ENCODE results near the gene CLDN20. TPM values are rescaled to one million over a fixed set of nuclear protein-coding genes. Genes with fewer than 3 reads are reported as not detected.

CLDN20 gene
- total RNA-seq, 1 experiment from 2014 or later: not detected

DNA sequence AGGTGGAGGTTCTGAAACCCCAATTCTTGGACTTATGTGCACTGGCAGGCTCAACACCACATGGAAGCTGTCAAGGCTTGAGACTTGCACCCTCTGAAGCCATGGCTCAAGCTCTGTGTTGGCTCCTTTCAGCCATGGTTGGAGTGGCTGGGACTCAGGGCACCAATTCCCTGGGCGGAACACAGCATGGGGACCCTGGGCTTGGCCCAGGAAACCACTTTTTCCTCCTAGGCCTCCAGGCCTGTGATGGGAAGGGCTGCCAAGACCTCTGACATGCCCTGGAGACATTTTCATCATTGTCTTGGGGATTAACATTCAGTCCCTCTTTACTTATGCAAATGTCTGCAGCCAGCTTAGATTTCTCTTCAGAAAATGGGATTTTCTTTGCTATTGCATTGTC is 26.2 kb upstream of the CLDN20 start:
- DNase-seq (ENCODE audit: low read depth, low spot score): no peak
- in situ Hi-C loops (cut with HindIII; ENCODE audit: low pct_unique_long_range_greater_than_20kb, low sequenced_read_pairs): no loop called here

DNA sequence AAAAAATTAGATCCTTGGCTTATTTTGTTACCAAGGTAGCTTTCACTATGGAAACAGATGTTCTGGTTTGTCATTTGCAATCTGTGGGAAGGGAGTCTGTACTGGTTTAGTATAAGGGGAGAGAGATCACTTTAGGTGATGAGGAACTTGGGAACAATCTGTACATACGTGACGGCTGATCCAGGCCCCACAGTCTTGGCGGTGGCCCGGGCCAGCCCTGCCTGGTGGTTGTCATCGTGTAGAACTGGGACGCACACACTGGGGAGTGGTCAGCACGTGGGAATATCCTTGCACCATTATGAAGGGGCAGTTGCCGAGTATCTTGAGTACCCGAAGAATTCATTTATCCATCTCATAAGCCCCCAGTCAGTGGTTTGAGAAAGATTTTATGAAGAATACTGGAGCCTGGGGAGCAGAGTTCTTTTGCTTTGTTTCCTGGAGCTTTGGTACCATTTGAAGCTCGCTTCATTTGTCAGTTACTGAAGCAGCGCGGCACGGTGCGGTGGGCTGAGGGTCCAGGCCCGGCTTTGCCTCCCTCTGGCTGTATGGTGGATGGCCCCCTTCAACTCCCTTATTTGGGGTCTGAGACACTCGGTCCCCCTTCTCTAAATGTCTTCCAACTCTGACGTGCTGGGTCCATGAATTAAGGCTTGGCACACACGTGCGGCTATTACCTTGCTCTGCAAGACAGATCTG is 22.8 kb upstream of the CLDN20 start:
- in situ Hi-C loops (cut with HindIII; ENCODE audit: low pct_unique_long_range_greater_than_20kb, low sequenced_read_pairs): no loop called here
- DNase-seq (ENCODE audit: low read depth, low spot score): no peak

DNA sequence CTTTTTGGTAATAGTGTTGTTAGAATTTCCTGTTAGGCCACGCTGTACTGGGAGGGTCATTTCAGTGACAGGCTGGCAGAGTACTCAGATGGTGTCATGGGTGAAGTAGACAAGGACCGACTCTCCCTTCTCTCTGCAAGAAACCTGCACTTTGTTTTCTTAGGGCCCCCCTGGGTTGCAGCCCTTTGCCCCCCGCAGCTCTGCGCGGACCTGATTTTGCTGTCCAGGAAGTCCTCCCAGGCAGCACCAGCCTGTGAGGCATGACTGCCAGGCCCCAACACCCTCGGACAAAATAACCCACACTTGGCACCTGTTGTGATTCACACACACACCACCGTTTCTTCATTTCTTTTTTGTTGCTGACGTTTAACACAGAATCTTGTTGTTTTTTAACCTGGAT is 21.8 kb upstream of the CLDN20 start:
- no peak for DNase-seq (ENCODE audit: low read depth, low spot score)
- in situ Hi-C loops (cut with HindIII; ENCODE audit: low pct_unique_long_range_greater_than_20kb, low sequenced_read_pairs): no loop called here

DNA sequence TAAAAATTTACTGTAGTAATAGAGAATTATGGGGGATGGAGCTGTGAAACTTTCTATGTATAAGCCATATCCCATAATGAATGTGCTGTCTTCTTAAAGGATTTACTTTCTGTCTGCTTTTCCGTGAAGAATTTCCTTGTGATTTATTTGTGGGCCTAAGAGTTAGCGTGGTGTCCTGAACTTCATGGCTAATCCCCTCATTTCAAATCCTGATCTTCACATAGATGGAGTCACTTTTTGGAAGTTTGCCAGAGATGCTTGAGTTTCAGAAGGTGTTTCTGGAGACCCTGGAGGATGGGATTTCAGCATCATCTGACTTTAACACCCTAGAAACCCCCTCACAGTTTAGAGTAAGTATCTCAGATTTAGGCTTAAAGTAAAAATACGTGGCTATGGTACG is 19.4 kb upstream of the CLDN20 start:
- in situ Hi-C loops (cut with HindIII; ENCODE audit: low pct_unique_long_range_greater_than_20kb, low sequenced_read_pairs): no loop called here
- no peak for DNase-seq (ENCODE audit: low read depth, low spot score)

DNA sequence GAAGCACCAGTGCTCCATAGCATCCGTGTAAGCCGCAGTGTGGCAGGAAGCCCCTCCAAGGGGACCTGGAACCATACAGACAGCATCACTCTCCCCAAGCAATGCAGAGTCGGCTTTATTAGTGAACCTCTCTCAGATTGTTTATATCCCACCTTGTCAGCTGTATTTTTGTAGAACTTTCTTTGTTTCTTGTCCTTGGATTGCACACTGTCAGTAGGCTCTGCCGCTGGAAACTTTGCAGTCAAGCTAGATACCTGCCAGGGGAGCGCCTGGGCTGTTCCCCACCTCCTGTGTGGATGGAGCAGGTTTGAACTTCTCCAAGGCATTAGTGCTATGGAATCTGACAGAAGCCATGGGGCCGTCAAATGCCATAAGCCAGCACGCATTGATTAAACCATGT is 18.6 kb upstream of the CLDN20 start:
- in situ Hi-C loops (cut with HindIII; ENCODE audit: low pct_unique_long_range_greater_than_20kb, low sequenced_read_pairs): no loop called here
- no peak for DNase-seq (ENCODE audit: low read depth, low spot score)

DNA sequence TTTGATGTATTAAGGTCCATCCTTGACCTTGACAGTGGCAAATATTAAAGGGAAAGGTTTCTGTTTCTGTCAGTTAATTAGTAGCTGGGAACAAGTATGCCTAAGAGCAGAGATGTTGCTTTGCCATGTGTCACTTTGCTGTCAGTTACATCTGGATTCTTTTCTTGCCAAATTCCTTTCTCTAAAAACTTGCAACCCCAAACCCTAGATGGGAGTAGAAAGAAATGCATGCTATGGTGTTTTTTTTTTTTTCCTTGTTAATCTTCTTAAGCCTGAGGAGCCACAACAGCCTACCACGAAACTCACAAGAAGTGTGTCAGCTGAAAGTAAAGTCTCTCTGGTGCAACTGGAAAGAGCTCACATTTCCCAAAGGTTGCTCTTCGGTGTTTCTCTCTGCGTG is 18.0 kb upstream of the CLDN20 start:
- no peak for DNase-seq (ENCODE audit: low read depth, low spot score)
- in situ Hi-C loops (cut with HindIII; ENCODE audit: low pct_unique_long_range_greater_than_20kb, low sequenced_read_pairs): no loop called here

DNA sequence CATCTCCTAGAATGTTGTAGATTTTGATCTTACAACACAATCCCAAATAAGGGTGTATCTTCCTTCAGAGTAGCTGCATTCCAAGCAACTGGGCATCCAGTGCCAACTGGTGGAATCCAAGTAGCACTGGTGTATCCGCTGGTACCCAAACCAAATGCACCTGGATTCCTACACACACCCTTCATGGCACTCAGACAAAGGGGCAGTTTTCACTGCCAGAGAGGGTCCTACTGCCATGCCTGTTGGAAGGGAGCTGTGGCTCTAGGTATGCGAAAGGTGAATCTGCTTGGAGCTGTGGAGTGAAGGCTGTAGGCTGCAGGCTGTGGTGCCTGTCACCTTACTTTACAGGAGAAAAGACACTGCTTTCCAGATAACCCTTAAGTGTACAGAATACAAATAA is 17.0 kb upstream of the CLDN20 start:
- in situ Hi-C loops (cut with HindIII; ENCODE audit: low pct_unique_long_range_greater_than_20kb, low sequenced_read_pairs): no loop called here

DNA sequence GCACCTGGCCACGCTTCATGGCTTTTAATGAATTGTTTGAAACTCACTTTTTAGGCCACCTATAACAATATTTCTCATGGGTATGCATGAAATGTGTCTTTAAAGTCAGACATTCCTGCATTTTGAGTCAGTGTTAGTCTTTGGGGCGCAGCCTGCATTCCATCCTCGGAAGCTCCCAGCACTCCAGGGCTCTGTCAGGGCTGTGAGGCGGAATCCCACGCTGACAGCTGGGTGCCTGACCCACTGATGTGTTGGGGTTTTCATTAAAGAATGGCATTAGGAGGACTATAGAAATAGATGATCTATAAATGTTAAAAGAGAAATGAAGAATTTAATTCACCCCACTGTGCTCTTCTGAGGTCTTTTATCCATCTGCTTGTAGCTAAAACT is 16.2 kb upstream of the CLDN20 start:
- in situ Hi-C loops (cut with HindIII; ENCODE audit: low pct_unique_long_range_greater_than_20kb, low sequenced_read_pairs): no loop called here
- DNase-seq (ENCODE audit: low read depth, low spot score): no peak

More for the DNA sequence above, 17.0 kb upstream of the CLDN20 start:
- no peak for DNase-seq (ENCODE audit: low read depth, low spot score)

DNA sequence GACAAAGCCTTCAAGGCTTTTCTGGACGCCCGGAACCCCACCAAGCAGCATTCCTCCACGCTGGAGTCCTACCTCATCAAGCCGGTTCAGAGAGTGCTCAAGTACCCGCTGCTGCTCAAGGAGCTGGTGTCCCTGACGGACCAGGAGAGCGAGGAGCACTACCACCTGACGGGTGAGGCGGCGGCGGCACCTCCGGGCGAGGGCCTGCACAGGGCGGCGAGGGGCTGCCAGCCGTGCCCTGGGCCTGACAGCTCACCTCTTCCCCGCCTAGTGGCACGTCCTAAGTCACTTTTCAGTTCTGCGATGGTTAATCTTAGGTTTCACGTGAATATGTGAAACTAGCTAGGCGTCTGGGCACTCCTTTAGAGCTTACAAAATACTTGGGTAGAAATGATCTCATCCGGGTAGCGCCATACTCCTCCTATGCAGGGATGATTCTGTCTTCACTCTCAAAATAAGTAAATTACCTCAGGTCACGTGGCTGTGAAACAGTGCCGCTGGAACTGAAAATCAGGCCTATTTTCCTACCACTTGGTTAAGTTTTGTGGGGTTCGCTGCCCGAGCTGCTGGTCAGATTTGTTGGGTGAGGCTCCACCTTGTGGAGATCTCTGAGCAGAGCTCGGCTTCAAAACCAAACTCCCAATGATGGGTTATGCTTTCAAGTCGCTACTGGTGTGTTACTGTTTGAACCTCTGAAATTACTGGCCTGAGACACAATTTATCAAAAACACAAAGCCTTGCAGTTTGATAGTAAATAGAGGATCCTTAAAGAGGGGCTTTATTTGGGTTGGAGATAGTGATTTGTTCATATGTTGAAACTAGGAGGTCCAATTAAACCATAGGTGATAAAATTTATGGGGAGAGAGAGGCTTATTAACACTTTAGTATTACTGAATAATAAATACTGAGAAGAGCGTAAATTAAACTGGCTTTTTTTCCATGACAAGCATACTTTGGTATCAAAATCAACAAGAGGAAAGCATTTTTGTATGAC is 15.5 kb upstream of the CLDN20 start:
- in situ Hi-C loops (cut with HindIII; ENCODE audit: low pct_unique_long_range_greater_than_20kb, low sequenced_read_pairs): no loop called here
- DNase-seq (ENCODE audit: low read depth, low spot score): peak; percentile 50

DNA sequence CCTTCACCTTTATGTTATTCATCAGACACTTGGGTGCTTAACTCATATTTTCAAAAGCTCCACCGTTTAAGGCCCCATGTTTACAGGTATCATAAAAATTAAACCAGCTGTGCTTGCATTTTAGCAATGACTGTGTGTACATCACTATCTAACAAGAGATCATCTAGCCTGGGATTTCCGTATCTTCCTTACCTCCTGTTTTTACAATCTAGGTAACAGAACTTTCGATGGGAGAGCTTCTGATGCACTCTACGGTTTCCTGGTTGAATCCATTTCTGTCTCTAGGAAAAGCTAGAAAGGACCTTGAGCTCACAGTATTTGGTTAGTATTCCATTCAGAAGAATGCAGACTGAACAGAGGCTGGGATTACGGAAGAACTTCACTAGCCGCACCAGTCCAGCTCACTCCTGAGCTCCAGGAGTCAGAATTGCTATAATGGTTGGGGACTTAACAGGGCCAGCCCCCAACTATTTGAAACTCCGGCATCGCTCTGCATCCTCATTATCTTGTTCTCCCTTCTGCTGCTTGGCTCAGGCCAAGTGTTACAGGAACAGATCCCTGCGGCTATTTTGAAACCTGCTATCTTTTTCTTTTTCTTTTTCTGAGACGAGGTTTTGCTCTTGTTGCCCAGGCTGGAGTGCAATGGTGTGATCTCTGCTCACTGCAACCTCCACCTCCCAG is 13.0 kb upstream of the CLDN20 start:
- no peak for DNase-seq (ENCODE audit: low read depth, low spot score)
- in situ Hi-C loops (cut with HindIII; ENCODE audit: low pct_unique_long_range_greater_than_20kb, low sequenced_read_pairs): no loop called here

DNA sequence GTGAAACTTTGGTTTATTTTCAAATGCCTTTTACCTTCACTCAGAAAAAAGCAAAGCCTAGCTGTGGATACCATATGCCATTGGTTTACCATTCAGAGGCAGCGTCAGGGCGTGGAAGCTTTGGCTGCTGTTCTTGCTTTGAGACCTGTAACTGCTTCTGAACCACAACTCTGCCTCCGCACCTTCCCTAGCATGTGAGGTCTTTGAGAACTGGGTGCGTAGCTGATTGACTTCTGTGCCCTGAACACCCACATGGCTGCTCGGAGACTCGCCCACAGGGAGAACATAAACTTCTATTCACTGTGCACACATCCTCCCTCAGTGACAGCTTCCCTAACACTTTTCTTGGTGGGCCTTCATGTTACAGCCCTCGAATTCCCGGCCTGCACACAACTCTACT is 11.2 kb upstream of the CLDN20 start:
- no peak for DNase-seq (ENCODE audit: low read depth, low spot score)
- in situ Hi-C loops (cut with HindIII; ENCODE audit: low pct_unique_long_range_greater_than_20kb, low sequenced_read_pairs): no loop called here

DNA sequence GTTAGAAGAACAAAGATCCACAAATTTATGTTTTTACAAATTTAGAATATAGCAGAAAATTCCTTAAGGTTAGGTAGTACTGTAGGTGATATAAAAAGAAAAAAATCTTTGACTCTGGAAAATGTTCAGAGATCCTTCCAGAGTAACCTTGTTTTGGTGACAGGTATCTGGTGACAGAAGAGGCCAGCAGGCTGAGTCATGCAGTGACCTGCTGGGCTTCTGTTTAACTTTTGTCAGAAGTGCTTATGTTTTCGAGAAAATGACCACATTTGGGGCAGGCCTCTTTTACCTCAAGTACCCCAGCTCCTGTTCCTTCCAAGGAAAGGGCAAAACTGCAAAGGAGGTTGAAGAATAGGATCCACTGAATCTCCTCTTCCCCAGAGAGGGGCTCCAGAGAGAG is 10.5 kb upstream of the CLDN20 start:
- in situ Hi-C loops (cut with HindIII; ENCODE audit: low pct_unique_long_range_greater_than_20kb, low sequenced_read_pairs): no loop called here
- no peak for DNase-seq (ENCODE audit: low read depth, low spot score)

DNA sequence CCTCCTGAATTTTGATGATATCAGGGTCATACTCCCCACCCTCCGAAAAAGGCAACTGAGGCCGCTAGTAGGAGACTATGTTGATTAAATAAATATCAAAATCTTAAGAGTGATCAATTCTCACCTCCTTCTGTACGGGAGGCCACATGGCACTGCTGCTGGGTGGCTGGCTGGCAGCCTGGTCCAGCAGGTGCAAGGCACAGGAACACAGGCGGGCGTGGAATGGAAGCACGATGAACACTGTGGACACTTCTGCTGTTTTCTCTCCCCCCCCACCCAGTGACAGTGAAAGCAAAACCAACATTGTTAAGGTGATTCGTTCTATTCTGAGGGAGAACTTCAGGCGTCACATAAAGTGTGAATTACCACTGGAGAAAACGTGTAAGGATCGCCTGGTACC is 9.7 kb upstream of the CLDN20 start:
- no peak for DNase-seq (ENCODE audit: low read depth, low spot score)
- in situ Hi-C loops (cut with HindIII; ENCODE audit: low pct_unique_long_range_greater_than_20kb, low sequenced_read_pairs): no loop called here

DNA sequence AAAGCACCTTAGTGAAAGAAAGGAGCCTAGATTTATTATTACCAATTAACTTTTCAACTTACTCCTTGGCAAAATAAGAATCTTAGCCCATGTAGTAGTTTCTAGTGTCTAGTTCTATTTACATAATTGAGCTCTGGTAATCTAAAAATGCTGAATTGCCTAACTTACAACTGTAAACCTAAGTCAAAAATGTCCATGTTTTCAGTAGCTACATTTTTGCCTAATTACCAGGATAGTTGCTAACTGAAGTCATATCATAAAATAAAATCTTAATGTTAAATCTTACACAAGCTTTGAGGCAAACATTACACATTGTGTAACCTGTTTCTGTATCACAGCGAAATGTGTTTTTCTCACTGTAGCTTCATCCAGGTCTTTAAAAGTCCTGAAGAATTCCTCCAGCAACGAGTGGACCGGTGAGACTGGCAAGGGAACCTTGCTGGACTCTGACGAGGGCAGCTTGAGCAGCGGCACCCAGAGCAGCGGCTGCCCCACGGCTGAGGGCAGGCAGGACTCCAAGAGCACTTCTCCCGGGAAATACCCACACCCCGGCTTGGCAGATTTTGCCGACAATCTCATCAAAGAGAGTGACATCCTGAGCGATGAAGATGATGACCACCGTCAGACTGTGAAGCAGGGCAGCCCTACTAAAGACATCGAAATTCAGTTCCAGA is 7.6 kb upstream of the CLDN20 start:
- no peak for DNase-seq (ENCODE audit: low read depth, low spot score)
- in situ Hi-C loops (cut with HindIII; ENCODE audit: low pct_unique_long_range_greater_than_20kb, low sequenced_read_pairs): no loop called here

DNA sequence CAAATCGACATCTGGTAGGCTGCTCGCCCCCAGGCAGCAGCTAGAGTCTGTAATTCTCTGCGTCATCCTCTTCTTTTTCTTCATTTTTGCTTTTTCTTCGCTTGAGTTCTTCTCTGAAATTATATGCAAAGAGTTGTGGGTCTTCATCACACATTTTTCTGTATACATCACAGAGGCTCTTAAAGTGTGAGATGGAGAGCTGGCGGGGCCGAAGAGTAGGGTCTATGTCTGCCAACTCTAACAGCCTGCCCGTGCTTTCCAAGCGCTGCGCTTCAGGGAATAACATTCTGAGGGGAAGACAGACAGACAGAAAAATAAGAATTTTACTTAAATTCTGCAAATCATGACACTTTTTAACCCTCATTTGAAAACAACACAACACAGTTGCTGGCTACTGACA is 6.0 kb upstream of the CLDN20 start:
- in situ Hi-C loops (cut with HindIII; ENCODE audit: low pct_unique_long_range_greater_than_20kb, low sequenced_read_pairs): no loop called here
- DNase-seq (ENCODE audit: low read depth, low spot score): no peak

DNA sequence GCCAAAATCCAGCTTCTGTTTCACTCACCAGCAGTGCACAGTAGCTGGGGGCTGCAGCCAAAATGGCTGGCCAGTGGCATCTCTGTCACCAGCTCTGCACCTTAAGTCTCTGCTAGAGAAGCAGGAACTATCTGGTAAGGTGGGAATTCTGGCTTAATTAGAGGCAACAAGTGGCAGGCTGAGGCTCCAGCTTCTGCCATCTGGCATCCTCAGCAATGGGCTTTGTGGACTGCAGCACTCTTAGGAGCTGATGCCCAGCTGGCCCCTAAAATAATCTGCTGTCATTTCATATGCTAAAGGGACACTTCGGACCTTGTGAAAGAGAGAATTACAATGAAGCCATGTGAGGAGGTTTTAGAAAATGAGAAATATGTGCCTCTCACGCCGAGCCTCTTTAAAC is 4.6 kb upstream of the CLDN20 start:
- in situ Hi-C loops (cut with HindIII; ENCODE audit: low pct_unique_long_range_greater_than_20kb, low sequenced_read_pairs): no loop called here
- no peak for DNase-seq (ENCODE audit: low read depth, low spot score)

DNA sequence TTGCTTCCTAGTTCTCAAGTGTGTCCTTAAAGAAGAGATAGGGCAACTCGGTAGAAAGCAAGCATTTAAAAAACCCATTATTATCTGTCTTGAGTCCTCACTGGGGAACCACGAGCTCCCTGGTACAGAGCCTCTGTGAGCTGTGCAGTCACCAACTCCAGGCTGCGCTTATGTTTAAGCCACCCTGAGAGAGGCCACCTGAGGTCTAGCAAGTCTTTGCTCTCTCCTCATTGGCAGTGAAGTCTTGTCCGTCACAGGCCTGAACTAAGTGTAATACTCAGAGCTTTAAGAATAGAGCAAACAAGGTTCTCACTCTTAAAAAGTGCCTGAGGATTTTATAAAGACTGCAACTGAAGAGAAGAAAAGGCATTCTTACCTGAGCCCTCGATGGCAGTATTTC is 3.9 kb upstream of the CLDN20 start:
- in situ Hi-C loops (cut with HindIII; ENCODE audit: low pct_unique_long_range_greater_than_20kb, low sequenced_read_pairs): no loop called here

DNA sequence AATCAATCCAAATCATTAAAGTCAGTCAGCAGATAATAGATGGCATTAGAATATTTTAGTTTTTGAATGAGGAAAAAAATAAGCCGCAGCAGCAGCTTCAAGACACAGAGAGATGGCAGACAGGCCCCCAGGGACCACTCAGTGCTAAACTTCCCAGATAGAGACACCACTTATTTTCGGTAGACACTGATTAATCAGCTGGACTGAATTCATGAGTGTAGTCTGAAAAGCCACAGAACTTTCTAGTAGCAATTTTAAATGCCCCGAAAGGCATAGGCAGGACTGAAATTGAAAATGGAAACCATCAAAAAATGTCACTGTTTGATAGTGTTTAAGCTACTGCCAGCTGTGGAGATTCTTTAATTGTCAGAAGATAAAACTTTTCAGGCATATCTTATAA is 3.1 kb upstream of the CLDN20 start:
- in situ Hi-C loops (cut with HindIII; ENCODE audit: low pct_unique_long_range_greater_than_20kb, low sequenced_read_pairs): no loop called here
- no peak for DNase-seq (ENCODE audit: low read depth, low spot score)

More for the DNA sequence above, 3.9 kb upstream of the CLDN20 start:
- no peak for DNase-seq (ENCODE audit: low read depth, low spot score)

All from SK-MEL-5 (cell line).